ENCODE results near the gene PHF12.

GRCh38 chr17:28968914-28969295 is 17.6 kb upstream of the PHF12 start:
- TF ChIP-seq, protein P1, sequence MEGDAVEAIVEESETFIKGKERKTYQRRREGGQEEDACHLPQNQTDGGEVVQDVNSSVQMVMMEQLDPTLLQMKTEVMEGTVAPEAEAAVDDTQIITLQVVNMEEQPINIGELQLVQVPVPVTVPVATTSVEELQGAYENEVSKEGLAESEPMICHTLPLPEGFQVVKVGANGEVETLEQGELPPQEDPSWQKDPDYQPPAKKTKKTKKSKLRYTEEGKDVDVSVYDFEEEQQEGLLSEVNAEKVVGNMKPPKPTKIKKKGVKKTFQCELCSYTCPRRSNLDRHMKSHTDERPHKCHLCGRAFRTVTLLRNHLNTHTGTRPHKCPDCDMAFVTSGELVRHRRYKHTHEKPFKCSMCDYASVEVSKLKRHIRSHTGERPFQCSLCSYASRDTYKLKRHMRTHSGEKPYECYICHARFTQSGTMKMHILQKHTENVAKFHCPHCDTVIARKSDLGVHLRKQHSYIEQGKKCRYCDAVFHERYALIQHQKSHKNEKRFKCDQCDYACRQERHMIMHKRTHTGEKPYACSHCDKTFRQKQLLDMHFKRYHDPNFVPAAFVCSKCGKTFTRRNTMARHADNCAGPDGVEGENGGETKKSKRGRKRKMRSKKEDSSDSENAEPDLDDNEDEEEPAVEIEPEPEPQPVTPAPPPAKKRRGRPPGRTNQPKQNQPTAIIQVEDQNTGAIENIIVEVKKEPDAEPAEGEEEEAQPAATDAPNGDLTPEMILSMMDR (IDR thresholded peaks at IDR 0.05) = no peak
- TF ChIP-seq POLR2A (IDR thresholded peaks at IDR 0.05) = no peak
